ENCODE data around the gene EDN1. TPM values are rescaled to one million over a fixed set of nuclear protein-coding genes. Genes with fewer than 3 reads are reported as not detected.
"Not testable (repeated sequence)": the region's sequence is repeated elsewhere in the genome, so short reads cannot be mapped to it uniquely, and the experiment has no call there.

EDN1 gene
- total RNA-seq, 1 donor from 2014 or later: 5.9 TPM

DNA sequence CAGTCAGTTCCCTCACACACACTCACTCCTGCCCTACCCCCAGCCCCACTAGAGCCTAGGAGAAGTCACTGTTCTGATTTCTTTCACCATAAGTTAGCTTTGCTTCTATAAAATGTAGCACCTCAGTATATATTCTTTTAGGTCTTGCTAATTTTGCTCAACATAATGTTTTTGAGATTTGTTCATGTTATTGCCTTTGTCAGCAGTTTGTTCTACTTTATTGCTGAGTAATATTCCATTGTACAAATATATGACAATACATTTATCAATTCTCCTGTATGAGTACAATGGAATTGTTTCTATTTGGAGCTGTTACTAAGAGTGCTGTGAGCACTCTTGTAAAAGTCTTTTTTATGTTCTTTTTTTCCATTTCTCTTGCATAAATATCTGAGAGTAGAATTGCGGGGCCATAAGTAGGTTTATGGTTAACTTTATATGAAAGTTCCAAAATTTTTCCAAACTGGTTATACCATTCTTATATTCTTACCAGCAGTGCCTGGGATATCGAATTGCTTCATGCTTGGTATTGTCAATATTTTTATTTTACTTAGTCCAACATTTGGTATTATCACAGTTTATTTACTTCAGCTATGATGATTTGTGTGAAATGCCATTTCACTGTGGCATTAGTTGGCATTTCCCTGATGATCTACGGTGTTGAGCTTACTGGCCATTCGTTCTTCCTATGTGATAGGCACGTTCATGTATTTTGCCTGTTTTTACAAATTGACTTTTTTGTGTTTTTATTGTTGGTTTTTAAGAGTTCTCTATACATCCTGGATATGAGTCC lies 25.3 kb downstream of the EDN1 start:
- no peak for DNase-seq (ENCODE audit: low spot score)
- intact Hi-C loops (cut with DNase I): no loop called here

- intact Hi-C loops (cut with DNase I): no loop called here
- no peak for DNase-seq (ENCODE audit: low spot score)
Measured at GRCh38 chr6:12318749-12319148, 28.6 kb downstream of the EDN1 start.

DNA sequence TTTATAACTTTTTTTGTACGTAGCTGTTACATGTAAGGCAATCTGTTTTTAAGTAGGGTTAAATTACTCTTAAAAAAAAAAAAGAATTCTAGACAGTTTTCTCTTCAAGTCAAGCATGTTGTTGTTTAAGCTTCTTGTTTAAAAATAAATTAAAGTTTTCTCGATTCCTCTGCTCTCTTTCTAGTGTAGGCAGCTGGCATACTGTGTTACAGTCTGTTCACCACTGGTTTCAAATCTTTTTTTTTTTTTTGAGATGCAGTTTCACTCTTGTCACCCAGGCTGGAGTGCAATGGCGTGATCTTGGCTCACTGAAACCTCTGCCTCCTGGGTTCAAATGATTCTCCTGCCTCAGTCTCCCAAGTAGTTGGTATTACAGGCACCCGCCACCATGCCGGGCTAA lies 29.9 kb downstream of the EDN1 start:
- DNase-seq (ENCODE audit: low spot score); intact Hi-C loops (cut with DNase I): not testable (repeated sequence)

GRCh38 chr6:12324099-12324498 lies 33.9 kb downstream of the EDN1 start:
- intact Hi-C loops (cut with DNase I): no loop called here
- DNase-seq (ENCODE audit: low spot score): no peak

DNA sequence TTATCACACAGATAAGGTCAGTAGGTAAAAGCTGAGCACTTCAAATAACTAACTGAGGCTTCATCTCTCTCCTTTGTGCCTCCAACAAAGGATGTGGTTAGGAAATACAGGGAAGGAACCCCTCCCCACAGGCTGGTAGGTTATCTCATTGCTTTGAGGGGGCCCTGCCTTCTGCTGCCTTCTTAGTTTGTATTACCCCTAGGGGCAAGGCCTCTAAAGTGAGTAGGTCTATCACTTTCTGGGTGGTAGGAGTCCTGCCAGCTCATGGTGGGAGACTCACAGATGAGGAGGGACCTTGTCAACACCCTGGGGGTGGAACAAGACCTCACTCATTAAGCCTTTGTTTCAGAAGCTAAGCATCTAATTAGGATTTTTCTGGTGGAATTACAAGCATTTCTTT lies 34.6 kb downstream of the EDN1 start:
- intact Hi-C loops (cut with DNase I): no loop called here

GRCh38 chr6:12325872-12326271 lies 35.7 kb downstream of the EDN1 start:
- intact Hi-C loops (cut with DNase I): no loop called here
- no peak for DNase-seq (ENCODE audit: low spot score)

More for the DNA sequence above, 34.6 kb downstream of the EDN1 start:
- no peak for DNase-seq (ENCODE audit: low spot score)

GRCh38 chr6:12327391-12327790 lies 37.2 kb downstream of the EDN1 start:
- no peak for DNase-seq (ENCODE audit: low spot score)
- intact Hi-C loops (cut with DNase I): no loop called here

- DNase-seq (ENCODE audit: low spot score): no peak
- intact Hi-C loops (cut with DNase I): no loop called here
Measured at GRCh38 chr6:12327988-12328387, 37.8 kb downstream of the EDN1 start.

DNA sequence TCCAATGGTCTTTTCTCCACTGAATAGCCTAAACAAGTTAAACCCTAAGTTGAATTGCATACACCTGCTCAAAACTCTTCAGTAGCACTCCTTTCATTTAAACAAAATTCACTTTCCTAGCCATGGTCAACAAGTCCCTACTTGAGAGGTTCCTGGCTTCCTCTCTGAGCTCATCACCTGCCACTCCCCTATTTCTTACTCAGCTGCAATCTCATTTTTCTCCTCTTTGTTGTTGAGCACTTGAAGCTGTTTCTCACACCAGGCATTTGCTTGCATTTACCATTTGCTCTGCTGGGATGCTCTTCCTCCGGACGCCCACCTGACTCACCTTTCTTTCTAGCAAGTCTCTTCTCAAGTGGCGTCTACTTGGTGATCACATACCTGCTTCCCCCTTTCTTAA lies 38.5 kb downstream of the EDN1 start:
- intact Hi-C loops (cut with DNase I): no loop called here

GRCh38 chr6:12331474-12331873 lies 41.3 kb downstream of the EDN1 start:
- intact Hi-C loops (cut with DNase I): no loop called here
- no peak for DNase-seq (ENCODE audit: low spot score)

More for the DNA sequence above, 38.5 kb downstream of the EDN1 start:
- DNase-seq (ENCODE audit: low spot score): no peak

GRCh38 chr6:12331951-12332749 lies 42.0 kb downstream of the EDN1 start:
- intact Hi-C loops (cut with DNase I): no loop called here
- no peak for DNase-seq (ENCODE audit: low spot score)

GRCh38 chr6:12332750-12333079 lies 42.6 kb downstream of the EDN1 start:
- DNase-seq (ENCODE audit: low spot score); intact Hi-C loops (cut with DNase I): not testable (repeated sequence)

- intact Hi-C loops (cut with DNase I): no loop called here
Measured at GRCh38 chr6:12333128-12333527, 43.0 kb downstream of the EDN1 start.

GRCh38 chr6:12334526-12335130 lies 44.5 kb downstream of the EDN1 start:
- DNase-seq (ENCODE audit: low spot score): no peak
- intact Hi-C loops (cut with DNase I): no loop called here

More at GRCh38 chr6:12333128-12333527, 43.0 kb downstream of the EDN1 start:
- no peak for DNase-seq (ENCODE audit: low spot score)

DNA sequence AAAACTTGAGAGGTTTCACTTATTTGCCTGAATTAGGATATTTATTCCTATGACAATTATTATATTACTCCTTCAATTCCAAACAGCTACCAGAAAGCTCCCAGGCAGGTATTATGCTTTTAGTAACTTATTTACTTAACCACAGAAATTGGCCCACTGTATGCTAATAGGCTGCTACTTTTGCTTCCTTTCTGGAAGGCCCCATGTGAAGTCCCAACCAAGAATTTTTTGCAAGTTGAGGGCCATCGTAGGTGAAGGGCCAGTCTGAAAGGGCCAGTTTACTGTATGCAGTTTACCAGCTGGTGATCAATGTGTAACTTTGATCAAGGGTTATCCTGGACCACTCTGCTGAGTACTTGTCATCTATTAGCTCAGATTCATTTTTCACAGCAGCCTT lies 45.0 kb downstream of the EDN1 start:
- intact Hi-C loops (cut with DNase I): no loop called here
- DNase-seq (ENCODE audit: low spot score): no peak

DNA sequence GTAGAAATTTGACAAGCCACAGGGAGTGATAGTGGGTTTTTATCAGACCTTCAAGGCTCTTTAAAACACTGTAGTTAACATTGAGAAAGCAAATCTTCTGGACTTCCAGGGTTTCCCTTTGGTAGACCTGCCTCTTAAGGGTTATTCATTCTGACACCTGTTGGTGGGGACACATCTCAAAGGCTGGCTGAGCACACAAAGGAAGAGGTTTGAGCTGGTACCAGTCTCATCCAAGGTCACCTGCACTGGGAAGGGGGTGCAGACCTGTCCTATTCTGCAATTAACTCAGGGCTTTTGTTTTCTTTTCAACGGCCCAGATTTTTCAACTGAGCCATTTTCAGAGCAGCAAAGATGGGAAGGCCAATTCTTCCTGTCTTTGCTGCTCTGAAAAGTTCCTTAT lies 45.6 kb downstream of the EDN1 start:
- intact Hi-C loops (cut with DNase I): no loop called here
- no peak for DNase-seq (ENCODE audit: low spot score)

DNA sequence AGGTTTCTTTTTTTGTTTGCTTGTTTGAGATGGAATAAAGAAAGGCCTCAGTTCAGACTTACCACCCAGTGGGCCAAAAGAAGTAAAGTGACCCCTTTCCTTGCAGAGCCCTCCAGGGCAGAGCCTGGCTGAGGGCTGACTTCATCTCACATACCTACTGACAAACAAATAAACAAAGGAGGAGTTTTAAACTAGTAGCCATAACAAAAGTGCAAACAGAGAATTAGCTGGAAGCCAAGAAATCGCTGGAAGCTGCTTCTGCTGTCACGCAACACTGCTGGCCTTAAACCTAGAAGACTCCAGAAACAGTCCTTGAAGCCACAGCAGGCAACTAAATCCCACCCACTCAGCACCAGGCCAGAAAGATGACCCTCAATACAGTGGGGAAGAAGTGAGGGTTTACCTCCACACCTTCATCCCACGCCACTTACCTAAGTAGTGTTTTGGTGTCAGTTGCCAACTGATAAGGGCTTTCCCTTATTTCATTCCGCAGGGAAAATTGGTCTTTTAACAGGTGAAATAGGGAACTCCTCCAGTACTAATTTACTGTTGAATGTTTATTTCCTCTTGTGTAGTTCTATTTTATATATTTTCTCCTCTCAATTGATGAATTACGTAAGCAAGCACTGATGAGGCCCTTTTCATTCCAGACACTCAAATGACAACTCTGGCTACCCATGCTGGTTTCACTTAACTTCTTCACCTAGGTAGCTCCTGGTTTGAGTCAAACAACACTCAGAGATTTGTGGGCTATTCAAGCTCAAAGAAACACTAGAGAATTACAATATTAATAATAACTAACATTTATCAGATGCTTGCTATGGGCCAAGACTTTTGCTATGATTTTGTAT lies 46.2 kb downstream of the EDN1 start:
- intact Hi-C loops (cut with DNase I): no loop called here
- no peak for DNase-seq (ENCODE audit: low spot score)

GRCh38 chr6:12339022-12339421 lies 48.9 kb downstream of the EDN1 start:
- intact Hi-C loops (cut with DNase I): no loop called here
- DNase-seq (ENCODE audit: low spot score): no peak

- no peak for DNase-seq (ENCODE audit: low spot score)
- intact Hi-C loops (cut with DNase I): no loop called here
Measured at GRCh38 chr6:12339808-12340487, 49.8 kb downstream of the EDN1 start.
